ENCODE measurements around the gene MEGF8.
A peak's percentile ranks its signal among the peaks of the same experiment; 100 is the strongest.

MEGF8 gene

GRCh38 chr19:42325308-42325895, at the start of gene MEGF8:
TSS of gene MEGF8 (plus strand) at chr19:42325635. CDS start at chr19:42326244, 609 bp downstream.
- DNase-seq: peak; percentile 94 to 98

GRCh38 chr19:42276284-42276683, 49.2 kb upstream of the MEGF8 start:
- DNase-seq: no peak

GRCh38 chr19:42276821-42277220, 48.6 kb upstream of the MEGF8 start:
- DNase-seq: no peak

GRCh38 chr19:42277821-42278451, 47.5 kb upstream of the MEGF8 start:
- DNase-seq: no peak

GRCh38 chr19:42278452-42279154, 46.8 kb upstream of the MEGF8 start:
- no peak for DNase-seq

- DNase-seq: no peak
Observed at GRCh38 chr19:42279155-42279901, 46.1 kb upstream of the MEGF8 start.

- DNase-seq: peak; percentile 80 to 83
Observed at GRCh38 chr19:42279902-42280814, 45.3 kb upstream of the MEGF8 start.

- peak in 1 of 2 experiments; percentile 52 for DNase-seq
Observed at GRCh38 chr19:42280815-42281145, 44.7 kb upstream of the MEGF8 start.

- DNase-seq: no peak
Observed at GRCh38 chr19:42281146-42281826, 44.1 kb upstream of the MEGF8 start.

GRCh38 chr19:42281827-42282762, 43.3 kb upstream of the MEGF8 start:
- DNase-seq: no peak

GRCh38 chr19:42282819-42283187, 42.6 kb upstream of the MEGF8 start:
- no peak for DNase-seq

- DNase-seq: peak; percentile 95 to 96
Observed at GRCh38 chr19:42283188-42284065, 42.0 kb upstream of the MEGF8 start.

GRCh38 chr19:42284066-42284501, 41.4 kb upstream of the MEGF8 start:
- peak; percentile 84 to 85 for DNase-seq

GRCh38 chr19:42284591-42285341, 40.7 kb upstream of the MEGF8 start:
- no peak for DNase-seq

GRCh38 chr19:42285541-42285941, 39.9 kb upstream of the MEGF8 start:
- no peak for DNase-seq

GRCh38 chr19:42285988-42286348, 39.5 kb upstream of the MEGF8 start:
- no peak for DNase-seq

GRCh38 chr19:42286349-42287016, 39.0 kb upstream of the MEGF8 start:
- DNase-seq: no peak

Data from stimulated activated CD4-positive, alpha-beta T cell treated with anti-CD3 and anti-CD28 coated beads, Interleukin-4, amount 100 ng/mL, for 4 hours (primary cell).